ENCODE data around the gene NDE1. TPM values are rescaled to one million over a fixed set of nuclear protein-coding genes. Genes with fewer than 3 reads are reported as not detected.
"Not testable (repeated sequence)": the region's sequence is repeated elsewhere in the genome, so short reads cannot be mapped to it uniquely, and the experiment has no call there.

NDE1 gene
- total RNA-seq, 1 donor from 2014 or later, result 41.0 TPM

GRCh38 chr16:15644267-15644961 is 5.6 kb upstream of the NDE1 start:
- no peak for TF ChIP-seq CTCF (IDR thresholded peaks at IDR 0.05)
- DNase-seq (ENCODE audit: extremely low spot score, unreplicated experiment), result no peak
- peaks cover 27% of the 10 kb centered on the region for H3K4me1 Mint-ChIP-seq (ENCODE audit: unreplicated experiment)

GRCh38 chr16:15644962-15645465 is 5.0 kb upstream of the NDE1 start:
- not testable (repeated sequence) for H3K27me3 Mint-ChIP-seq (ENCODE audit: unreplicated experiment); DNase-seq (ENCODE audit: extremely low spot score, unreplicated experiment); H3K9me3 Mint-ChIP-seq (ENCODE audit: unreplicated experiment); H3K4me3 Mint-ChIP-seq (ENCODE audit: unreplicated experiment); H3K36me3 Mint-ChIP-seq (ENCODE audit: unreplicated experiment)
- H3K4me1 Mint-ChIP-seq (ENCODE audit: unreplicated experiment), result peaks cover 30% of the 10 kb centered on the region
- H3K27ac Mint-ChIP-seq (ENCODE audit: unreplicated experiment), result peak overlapping the region; percentile 50

More at GRCh38 chr16:15644267-15644961, 5.6 kb upstream of the NDE1 start:
- H3K27ac Mint-ChIP-seq (ENCODE audit: unreplicated experiment), result peak overlapping the region; percentile 99
- peaks cover 4% of the 10 kb centered on the region for H3K36me3 Mint-ChIP-seq (ENCODE audit: unreplicated experiment)
- peak overlapping the region; percentile 87 for H3K4me3 Mint-ChIP-seq (ENCODE audit: unreplicated experiment)
- no peaks in the 10 kb centered on the region for H3K27me3 Mint-ChIP-seq (ENCODE audit: unreplicated experiment)
- H3K9me3 Mint-ChIP-seq (ENCODE audit: unreplicated experiment), result no peaks in the 10 kb centered on the region

GRCh38 chr16:15646557-15647293 is 3.3 kb upstream of the NDE1 start:
- not testable (repeated sequence) for H3K9me3 Mint-ChIP-seq (ENCODE audit: unreplicated experiment); H3K27ac Mint-ChIP-seq (ENCODE audit: unreplicated experiment); H3K36me3 Mint-ChIP-seq (ENCODE audit: unreplicated experiment); H3K27me3 Mint-ChIP-seq (ENCODE audit: unreplicated experiment); H3K4me3 Mint-ChIP-seq (ENCODE audit: unreplicated experiment); DNase-seq (ENCODE audit: extremely low spot score, unreplicated experiment)
- peaks cover 32% of the 10 kb centered on the region for H3K4me1 Mint-ChIP-seq (ENCODE audit: unreplicated experiment)

GRCh38 chr16:15647294-15648014 is 2.6 kb upstream of the NDE1 start:
- Mint-ChIP-seq H3K36me3 (ENCODE audit: unreplicated experiment) (no peaks in the 10 kb centered on the region), H3K27me3 (ENCODE audit: unreplicated experiment) (no peaks in the 10 kb centered on the region), H3K9me3 (ENCODE audit: unreplicated experiment) (no peaks in the 10 kb centered on the region), H3K4me1 (ENCODE audit: unreplicated experiment) (peaks cover 25% of the 10 kb centered on the region), H3K4me3 (ENCODE audit: unreplicated experiment) (no peak overlapping the region), H3K27ac (ENCODE audit: unreplicated experiment) (no peak overlapping the region)
- no peak for TF ChIP-seq CTCF (IDR thresholded peaks at IDR 0.05)
- no peak for DNase-seq (ENCODE audit: extremely low spot score, unreplicated experiment)

- Mint-ChIP-seq H3K4me3 (ENCODE audit: unreplicated experiment) (no peak overlapping the region), H3K27ac (ENCODE audit: unreplicated experiment) (no peak overlapping the region), H3K36me3 (ENCODE audit: unreplicated experiment) (no peaks in the 10 kb centered on the region), H3K4me1 (ENCODE audit: unreplicated experiment) (peaks cover 32% of the 10 kb centered on the region), H3K9me3 (ENCODE audit: unreplicated experiment) (no peaks in the 10 kb centered on the region), H3K27me3 (ENCODE audit: unreplicated experiment) (no peaks in the 10 kb centered on the region)
- no peak for DNase-seq (ENCODE audit: extremely low spot score, unreplicated experiment)
- TF ChIP-seq CTCF (IDR thresholded peaks at IDR 0.05), result no peak
Measured at GRCh38 chr16:15648135-15648730, 1.8 kb upstream of the NDE1 start.

- Mint-ChIP-seq H3K4me3 (ENCODE audit: unreplicated experiment) (peak overlapping the region; percentile 73), H3K27ac (ENCODE audit: unreplicated experiment) (peak overlapping the region; percentile 75), H3K4me1 (ENCODE audit: unreplicated experiment) (peaks cover 31% of the 10 kb centered on the region)
- not testable (repeated sequence) for H3K36me3 Mint-ChIP-seq (ENCODE audit: unreplicated experiment); DNase-seq (ENCODE audit: extremely low spot score, unreplicated experiment); H3K27me3 Mint-ChIP-seq (ENCODE audit: unreplicated experiment); H3K9me3 Mint-ChIP-seq (ENCODE audit: unreplicated experiment)
Measured at GRCh38 chr16:15649311-15649710, 734 bp upstream of the NDE1 start.
